MM.1S (cell line): ENCODE data around the gene OTOP3.
"Not testable (repeated sequence)": the region's sequence is repeated elsewhere in the genome, so short reads cannot be mapped to it uniquely, and the experiment has no call there.

Experiments
- DNase-seq: peaks from one replicate; pipeline ENCODE4 v3.0.0-alpha.2; 2015
- H2AFZ ChIP-seq: fragments of 300-600 bp; sonication (generic); 2 replicates; pipeline ENCODE4 v1.6.0; 2016; ENCODE audit warnings: antibody characterized with exemption, low read length
- H3F3A ChIP-seq: fragments of 300-600 bp; sonication (generic); 2 replicates; pipeline ENCODE4 v1.6.1; 2016; ENCODE audit warnings: mild to moderate bottlenecking, antibody characterized with exemption, low read length, moderate library complexity, mixed read lengths; ENCODE audit not compliant: insufficient read depth
- H3K27ac ChIP-seq: fragments of 300-600 bp; sonication (generic); 2 replicates; pipeline ENCODE4 v1.5.1; 2016; ENCODE audit warnings: mild to moderate bottlenecking, low read length
- H3K27me3 ChIP-seq: fragments of 300-600 bp; sonication (generic); replicated peaks from 2 replicates; pipeline ENCODE4 v1.6.0; 2016; ENCODE audit warnings: low read length; ENCODE audit not compliant: insufficient read depth
- H3K36me3 ChIP-seq: fragments of 300-600 bp; sonication (generic); replicated peaks from 2 replicates; pipeline ENCODE4 v1.6.1; 2016; ENCODE audit warnings: mild to moderate bottlenecking, low read length, mixed read lengths; ENCODE audit not compliant: insufficient read depth
- H3K4me1 ChIP-seq: fragments of 300-600 bp; sonication (generic); 2 replicates; pipeline ENCODE4 v1.6.1; 2016; ENCODE audit warnings: low read length, mixed read lengths
- H3K4me2 ChIP-seq: fragments of 300-600 bp; sonication (generic); 2 replicates; pipeline ENCODE4 v1.6.0; 2016; ENCODE audit warnings: low read depth, low read length
- H3K4me3 ChIP-seq: fragments of 300-600 bp; sonication (generic); 2 replicates; pipeline ENCODE4 v1.5.1; 2016; ENCODE audit warnings: low read length, mixed read lengths
- H3K79me2 ChIP-seq: fragments of 300-600 bp; sonication (generic); 2 replicates; pipeline ENCODE4 v1.6.1; 2016; ENCODE audit warnings: mixed run types, low read length, mixed read lengths
- H3K9ac ChIP-seq: fragments of 300-600 bp; sonication (generic); 2 replicates; pipeline ENCODE4 v1.6.1; 2016; ENCODE audit warnings: low read length, mixed read lengths
- H3K9me2 ChIP-seq: fragments of 300-600 bp; sonication (generic); replicated peaks from 2 replicates; pipeline ENCODE4 v1.6.1; 2016; ENCODE audit warnings: mild to moderate bottlenecking, low read length, mixed read lengths; ENCODE audit not compliant: insufficient read depth
- H3K9me3 ChIP-seq: fragments of 300-600 bp; sonication (generic); replicated peaks from 2 replicates; pipeline ENCODE4 v1.6.1; 2016; ENCODE audit warnings: mild to moderate bottlenecking, low read length, mixed read lengths; ENCODE audit not compliant: insufficient read depth
- H4K20me1 ChIP-seq: fragments of 300-600 bp; sonication (generic); 2 replicates; pipeline ENCODE4 v1.6.1; 2016; ENCODE audit warnings: mild to moderate bottlenecking, low read length, moderate library complexity, mixed read lengths; ENCODE audit not compliant: insufficient read depth
- EZH2 ChIP-seq: fragments of 300-600 bp; sonication (generic); optimal IDR thresholded peaks from 2 replicates; pipeline ENCODE3; 2017; ENCODE audit warnings: low read depth, mild to moderate bottlenecking, antibody characterized with exemption, low read length, mixed read lengths
- EZH2phosphoT487 ChIP-seq: fragments of 300-600 bp; sonication (generic); IDR thresholded peaks from 2 replicates; pipeline ENCODE4 v1.6.1; 2018; ENCODE audit warnings: antibody characterized with exemption, low read length
- TF ChIP-seq, protein P1 (sequence below): fragments of 300-600 bp; sonication (generic); IDR thresholded peaks from 2 replicates; pipeline ENCODE4 v1.5.1; 2016; ENCODE audit warnings: antibody characterized with exemption, low read length, mixed read lengths

OTOP3 gene

DNA sequence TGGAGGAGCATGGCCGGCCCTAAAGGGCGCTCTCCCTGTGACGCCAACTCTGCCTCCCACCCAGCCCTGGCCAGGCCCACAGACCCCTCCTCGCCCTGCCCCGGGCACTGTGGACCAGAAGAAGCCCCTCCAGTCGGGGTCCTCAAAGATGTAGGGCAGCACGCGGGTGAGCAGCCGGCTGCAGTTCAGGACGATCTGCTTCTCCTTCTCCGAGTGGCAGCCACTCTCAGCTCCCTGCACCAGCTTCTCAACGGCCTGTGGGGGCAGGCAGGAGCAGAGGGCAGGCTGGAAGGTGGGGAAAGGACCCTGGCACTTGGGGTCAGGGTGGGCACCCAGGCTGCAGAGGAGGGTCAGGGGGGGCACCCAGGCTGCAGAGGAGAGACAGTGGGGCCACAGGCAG, 28.0 kb downstream of the OTOP3 start:
- Histone ChIP-seq H3K9ac (no peak overlapping the region), H3K4me3 (no peak overlapping the region), H4K20me1 (no peaks in the 10 kb centered on the region), H3K9me3 (no peaks in the 10 kb centered on the region), H3K36me3 (no peaks in the 10 kb centered on the region), H3F3A (no peaks in the 10 kb centered on the region), H2AFZ (no peak overlapping the region), H3K4me2 (no peak overlapping the region), H3K27ac (no peak overlapping the region), H3K4me1 (peaks cover 4% of the 10 kb centered on the region), H3K27me3 (peaks cover 13% of the 10 kb centered on the region), H3K79me2 (no peaks in the 10 kb centered on the region), H3K9me2 (no peaks in the 10 kb centered on the region)
- DNase-seq: no peak
- TF ChIP-seq EZH2: no peak

DNA sequence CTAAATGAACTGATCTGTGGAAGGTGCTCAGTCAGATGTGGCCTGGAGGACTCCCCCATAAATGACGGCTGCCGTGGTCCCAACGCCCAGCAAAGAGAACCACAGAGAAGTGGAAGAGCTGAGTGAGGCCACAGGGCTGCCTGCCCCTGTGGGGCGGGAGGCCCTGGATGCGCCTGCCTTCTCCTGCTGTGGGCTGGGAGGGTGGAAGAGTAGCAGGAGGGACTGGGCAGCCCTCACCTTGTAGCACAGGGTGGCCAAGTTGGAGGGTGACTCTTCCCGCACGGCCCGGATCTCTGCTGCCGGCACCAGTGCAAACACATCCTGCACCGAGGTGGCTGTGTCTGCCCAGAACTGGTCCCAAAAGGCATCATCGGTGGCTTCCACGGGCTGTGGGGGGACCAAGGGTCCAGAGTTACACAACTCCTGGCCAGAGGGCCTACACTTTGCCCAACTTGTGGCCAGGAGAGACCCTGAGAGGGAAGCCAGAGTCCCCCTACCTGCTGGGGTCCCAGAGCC, 28.6 kb downstream of the OTOP3 start:
- Histone ChIP-seq H3K27ac (no peak overlapping the region), H2AFZ (no peak overlapping the region), H4K20me1 (no peaks in the 10 kb centered on the region), H3K36me3 (no peaks in the 10 kb centered on the region), H3K9me3 (no peaks in the 10 kb centered on the region), H3K27me3 (peaks cover 8% of the 10 kb centered on the region), H3K4me2 (no peak overlapping the region), H3K9me2 (no peaks in the 10 kb centered on the region), H3K79me2 (no peaks in the 10 kb centered on the region), H3K4me3 (no peak overlapping the region), H3F3A (no peaks in the 10 kb centered on the region), H3K4me1 (peaks cover 4% of the 10 kb centered on the region), H3K9ac (no peak overlapping the region)
- DNase-seq: no peak
- TF ChIP-seq, protein P1, sequence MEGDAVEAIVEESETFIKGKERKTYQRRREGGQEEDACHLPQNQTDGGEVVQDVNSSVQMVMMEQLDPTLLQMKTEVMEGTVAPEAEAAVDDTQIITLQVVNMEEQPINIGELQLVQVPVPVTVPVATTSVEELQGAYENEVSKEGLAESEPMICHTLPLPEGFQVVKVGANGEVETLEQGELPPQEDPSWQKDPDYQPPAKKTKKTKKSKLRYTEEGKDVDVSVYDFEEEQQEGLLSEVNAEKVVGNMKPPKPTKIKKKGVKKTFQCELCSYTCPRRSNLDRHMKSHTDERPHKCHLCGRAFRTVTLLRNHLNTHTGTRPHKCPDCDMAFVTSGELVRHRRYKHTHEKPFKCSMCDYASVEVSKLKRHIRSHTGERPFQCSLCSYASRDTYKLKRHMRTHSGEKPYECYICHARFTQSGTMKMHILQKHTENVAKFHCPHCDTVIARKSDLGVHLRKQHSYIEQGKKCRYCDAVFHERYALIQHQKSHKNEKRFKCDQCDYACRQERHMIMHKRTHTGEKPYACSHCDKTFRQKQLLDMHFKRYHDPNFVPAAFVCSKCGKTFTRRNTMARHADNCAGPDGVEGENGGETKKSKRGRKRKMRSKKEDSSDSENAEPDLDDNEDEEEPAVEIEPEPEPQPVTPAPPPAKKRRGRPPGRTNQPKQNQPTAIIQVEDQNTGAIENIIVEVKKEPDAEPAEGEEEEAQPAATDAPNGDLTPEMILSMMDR: no peak
- TF ChIP-seq EZH2phosphoT487: no peak
- TF ChIP-seq EZH2: no peak

GRCh38 chr17:74964988-74965622, 29.4 kb downstream of the OTOP3 start:
- no peaks in the 10 kb centered on the region for H3K36me3 ChIP-seq
- no peak overlapping the region for H3K4me3 ChIP-seq
- no peak overlapping the region for H3K27ac ChIP-seq
- no peaks in the 10 kb centered on the region for H3K79me2 ChIP-seq
- H3K4me1 ChIP-seq: peaks cover 4% of the 10 kb centered on the region
- H2AFZ ChIP-seq: no peak overlapping the region
- DNase-seq: no peak
- H3K4me2 ChIP-seq: no peak overlapping the region
- H3K9ac ChIP-seq: no peak overlapping the region
- H4K20me1 ChIP-seq: no peaks in the 10 kb centered on the region
- no peaks in the 10 kb centered on the region for H3F3A ChIP-seq
- no peaks in the 10 kb centered on the region for H3K9me3 ChIP-seq
- TF ChIP-seq EZH2 (no peak), EZH2phosphoT487 (no peak)
- TF ChIP-seq, protein P1: no peak
- peaks cover 8% of the 10 kb centered on the region for H3K27me3 ChIP-seq
- H3K9me2 ChIP-seq: no peaks in the 10 kb centered on the region

- Histone ChIP-seq H3K9ac (no peak overlapping the region), H3K9me3 (no peaks in the 10 kb centered on the region), H3K79me2 (no peaks in the 10 kb centered on the region), H3K4me1 (no peaks in the 10 kb centered on the region; the same call in 1 of the 2 replicates), H3K4me3 (no peak overlapping the region), H3K27ac (no peak overlapping the region), H4K20me1 (no peaks in the 10 kb centered on the region), H3K9me2 (no peaks in the 10 kb centered on the region), H3K36me3 (no peaks in the 10 kb centered on the region), H2AFZ (no peak overlapping the region), H3F3A (no peaks in the 10 kb centered on the region), H3K27me3 (peaks cover 26% of the 10 kb centered on the region), H3K4me2 (no peak overlapping the region)
- TF ChIP-seq EZH2phosphoT487 (no peak), EZH2 (no peak)
- TF ChIP-seq, protein P1: no peak
- DNase-seq: no peak
These were observed 32.7 kb downstream of the OTOP3 start for GRCh38 chr17:74968361-74968780.

GRCh38 chr17:74969501-74969900, 33.8 kb downstream of the OTOP3 start:
- H3K27me3 ChIP-seq: peaks cover 36% of the 10 kb centered on the region
- not testable (repeated sequence) for H3K4me3 ChIP-seq, H3K9ac ChIP-seq, H3K9me2 ChIP-seq, H3K36me3 ChIP-seq, DNase-seq, H3K79me2 ChIP-seq, H3K4me1 ChIP-seq, H2AFZ ChIP-seq, H4K20me1 ChIP-seq, H3K9me3 ChIP-seq, H3F3A ChIP-seq, H3K4me2 ChIP-seq, H3K27ac ChIP-seq
